HUES64 (cell line): ENCODE data around the gene CCDC71.

ENCODE experiments used
- H3K27ac ChIP-seq: 2 replicates; pipeline ENCODE4 v1.7.0; 2013; ENCODE audit warnings: low read depth, low read length, inconsistent platforms
- H3K27me3 ChIP-seq: 2 replicates; pipeline ENCODE4 v1.6.1; 2013; ENCODE audit warnings: mild to moderate bottlenecking, low read length; ENCODE audit not compliant: insufficient read depth
- H3K36me3 ChIP-seq: 2 replicates; pipeline ENCODE4 v1.6.1; 2013; ENCODE audit warnings: mild to moderate bottlenecking, low read length; ENCODE audit not compliant: insufficient read depth
- H3K4me1 ChIP-seq: 2 replicates; pipeline ENCODE4 v1.6.1; 2013; ENCODE audit warnings: mild to moderate bottlenecking, low read length, moderate library complexity; ENCODE audit not compliant: insufficient read depth
- H3K4me3 ChIP-seq: 2 replicates; pipeline ENCODE4 v1.5.1; 2013; ENCODE audit warnings: mild to moderate bottlenecking, low read length, moderate library complexity
- H3K9ac ChIP-seq: 2 replicates; pipeline ENCODE4 v1.6.1; 2013; ENCODE audit warnings: mild to moderate bottlenecking, low read depth, low read length
- H3K9me3 ChIP-seq: 2 replicates; pipeline ENCODE4 v1.6.1; 2013; ENCODE audit warnings: low read depth, low read length; ENCODE audit not compliant: insufficient read depth
- WGBS: fragments of 150-250, 120-280 bp; methylation state at CpG from one replicate; pipeline ENCODE4 v1.1.7; 2013; ENCODE audit warnings: missing lambda C conversion rate; 5-methylcytosine and 5-hydroxymethylcytosine counted together

Gene CCDC71

GRCh38 chr3:49119036-49119435 is 47.1 kb downstream of the CCDC71 start:
- Histone ChIP-seq H3K9me3 (no peaks in the 10 kb centered on the region), H3K4me3 (peak overlapping the region; percentile 79; the same call in 1 of the 2 replicates), H3K4me1 (peaks cover 6% of the 10 kb centered on the region; the same call in 1 of the 2 replicates), H3K36me3 (peaks cover 69% of the 10 kb centered on the region), H3K9ac (no peak overlapping the region), H3K27me3 (no peaks in the 10 kb centered on the region), H3K27ac (no peak overlapping the region)
- WGBS, result 95% methylated on average over 10 of the region's 10 CpGs
